Stimulated activated CD4-positive, alpha-beta T cell treated with anti-CD3 and anti-CD28 coated beads, Interleukin-12 subunit alpha, Interleukin-12 subunit beta, amount 100 ng/mL, for 24 hours (primary cell): Measurements from ENCODE around the gene SCN7A.
"Not testable (repeated sequence)": the region's sequence is repeated elsewhere in the genome, so short reads cannot be mapped to it uniquely, and the experiment has no call there.

Experiments used
- DNase-seq, 2 experiments: peaks; one replicate each; pipeline ENCODE4 v3.0.0-alpha.2; 2020; ENCODE audit warnings: low read depth in 2 of 2

Gene SCN7A

GRCh38 chr2:166454006-166454595 is 39.9 kb downstream of the SCN7A start:
- DNase-seq = no peak

GRCh38 chr2:166451468-166451867 is 42.6 kb downstream of the SCN7A start:
- no peak for DNase-seq

GRCh38 chr2:166449439-166449838 is 44.6 kb downstream of the SCN7A start:
- no peak for DNase-seq

DNA sequence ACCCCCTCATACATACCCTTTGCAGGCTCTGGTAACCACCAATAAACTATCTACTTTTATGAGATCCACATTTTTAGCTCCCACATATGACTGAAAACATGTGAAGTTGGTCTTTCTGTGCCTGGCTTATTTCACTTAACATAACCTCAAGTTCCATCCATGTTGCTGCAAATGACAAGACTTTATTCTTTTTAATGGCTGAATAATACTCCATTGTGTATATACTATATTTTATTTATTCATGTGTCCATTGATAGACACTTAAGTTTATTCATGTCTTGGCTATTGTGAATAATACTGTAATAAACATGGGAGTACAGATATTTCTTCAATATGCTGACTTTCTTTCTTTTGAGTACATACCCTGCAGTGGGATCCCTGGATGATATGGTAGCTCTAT is 45.9 kb downstream of the SCN7A start:
- DNase-seq = no peak

DNA sequence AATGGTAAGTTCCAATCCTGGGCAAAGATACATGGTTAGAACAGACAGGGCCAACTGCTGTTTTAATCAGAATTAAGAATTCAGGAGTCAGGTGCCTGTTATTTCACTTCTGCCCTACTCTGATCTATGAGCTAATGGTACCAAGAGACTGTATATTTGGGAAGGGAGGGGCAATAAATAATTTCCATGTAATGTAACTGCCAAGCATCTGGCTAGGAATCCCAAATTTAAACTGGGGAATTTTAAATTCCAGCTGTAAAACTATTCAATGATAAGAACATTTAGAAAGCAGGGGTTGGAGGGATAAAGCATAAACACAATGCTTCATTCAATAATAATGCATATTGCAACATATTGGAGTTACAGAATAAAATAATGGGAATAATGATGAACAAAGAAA is 49.7 kb downstream of the SCN7A start:
- no peak for DNase-seq

- no peak for DNase-seq
Observed at GRCh38 chr2:166440313-166440712, 53.7 kb downstream of the SCN7A start.

- DNase-seq = no peak
Observed at GRCh38 chr2:166439078-166439477, 55.0 kb downstream of the SCN7A start.

GRCh38 chr2:166436976-166437375 is 57.1 kb downstream of the SCN7A start:
- DNase-seq = no peak

GRCh38 chr2:166436189-166436588 is 57.9 kb downstream of the SCN7A start:
- no peak for DNase-seq

GRCh38 chr2:166434491-166434890 is 59.6 kb downstream of the SCN7A start:
- no peak for DNase-seq

GRCh38 chr2:166433457-166433856 is 60.6 kb downstream of the SCN7A start:
- DNase-seq = no peak

GRCh38 chr2:166432331-166432730 is 61.7 kb downstream of the SCN7A start:
- DNase-seq = no peak

DNA sequence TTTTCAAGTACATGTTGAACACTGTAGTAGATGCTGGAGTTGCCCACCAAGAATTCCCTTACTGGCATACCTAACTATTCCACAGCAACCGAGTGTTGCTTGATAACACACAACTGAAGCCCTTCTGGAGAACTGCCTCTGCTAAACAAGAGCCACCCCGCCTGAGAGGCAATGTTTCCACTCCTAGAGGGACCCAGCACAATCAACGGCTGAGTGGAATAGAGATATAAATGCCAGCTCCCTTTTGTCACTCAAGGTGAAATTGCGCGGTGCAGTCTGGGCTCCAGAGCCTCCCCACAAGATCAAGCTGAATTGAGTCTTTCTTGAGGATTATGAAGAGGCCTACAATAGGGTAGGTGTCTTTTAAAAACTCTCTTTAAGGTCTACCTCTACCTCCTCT is 69.2 kb downstream of the SCN7A start:
- DNase-seq = no peak

DNA sequence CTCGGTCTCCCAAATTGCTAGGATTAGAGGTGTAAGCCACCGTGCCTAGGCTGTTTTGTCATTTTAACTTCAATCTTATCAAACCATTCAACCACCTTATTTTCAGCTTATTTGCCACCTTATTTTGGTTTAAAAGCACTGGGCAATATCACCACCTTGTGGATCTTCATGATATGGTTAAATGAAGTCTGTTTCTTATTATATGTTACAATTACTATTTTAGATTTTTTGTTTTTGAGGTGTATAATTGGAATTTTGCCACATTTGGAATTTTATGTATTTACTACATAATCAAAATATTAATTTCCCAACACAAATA is 74.5 kb downstream of the SCN7A start:
- no peak for DNase-seq

- DNase-seq = no peak
Observed at GRCh38 chr2:166418853-166419615, 75.0 kb downstream of the SCN7A start.

DNA sequence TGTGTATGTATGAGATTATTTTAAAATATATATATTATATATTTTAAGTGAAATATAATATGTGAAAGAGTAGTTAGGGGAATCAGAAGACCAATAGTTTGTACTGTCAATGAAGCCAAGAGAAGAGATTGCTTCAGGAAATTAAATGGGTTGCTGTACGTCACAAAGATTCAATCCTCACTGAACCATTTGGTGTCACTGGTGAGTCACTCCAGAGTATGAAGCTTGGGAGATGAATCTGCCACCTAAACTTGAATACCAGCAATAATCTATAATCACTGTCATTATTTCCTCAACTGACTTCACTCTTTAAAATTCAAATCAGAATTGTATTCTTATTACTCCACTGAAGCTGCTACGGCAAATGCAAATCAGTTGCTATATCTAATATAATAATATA is 76.4 kb downstream of the SCN7A start:
- DNase-seq = no peak

GRCh38 chr2:166413255-166413654 is 80.8 kb downstream of the SCN7A start:
- no peak for DNase-seq

GRCh38 chr2:166411473-166412230 is 82.4 kb downstream of the SCN7A start:
- no peak for DNase-seq

GRCh38 chr2:166410828-166411472 is 83.1 kb downstream of the SCN7A start:
- DNase-seq = no peak

GRCh38 chr2:166407746-166408145 is 86.3 kb downstream of the SCN7A start:
- not testable (repeated sequence) for DNase-seq

- DNase-seq = no peak
Observed at GRCh38 chr2:166406374-166406773, 87.7 kb downstream of the SCN7A start.

DNA sequence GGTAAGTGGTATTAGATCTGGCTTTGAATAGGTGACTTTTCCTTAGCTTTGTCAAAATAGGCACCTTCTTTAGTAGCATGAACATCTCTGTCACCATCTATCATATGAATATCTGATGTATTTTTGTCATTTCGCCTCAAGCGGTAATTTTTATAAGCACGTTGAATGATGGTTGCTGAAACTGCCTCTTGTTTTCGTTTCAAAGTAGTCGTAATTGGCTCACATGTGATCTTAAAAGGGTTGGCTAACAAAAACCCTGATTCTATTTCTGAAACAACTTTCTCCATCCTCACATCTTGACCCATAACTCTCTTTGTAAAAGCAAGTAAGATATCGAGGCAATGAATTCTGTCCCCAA is 88.5 kb downstream of the SCN7A start:
- DNase-seq = no peak
